Pulmonary artery endothelial cell (primary cell): ENCODE data around the gene ATP6V1G3. TPM values are rescaled to one million over a fixed set of nuclear protein-coding genes. Genes with fewer than 3 reads are reported as not detected.
"Not testable (repeated sequence)": the region's sequence is repeated elsewhere in the genome, so short reads cannot be mapped to it uniquely, and the experiment has no call there.

Experiments
- DNase-seq: peaks from one replicate; pipeline ENCODE4 v3.0.0-alpha.2; 2011; ENCODE audit warnings: low read depth, low spot score
- total RNA-seq: library from RNA; depleted of rRNA; stranded (reverse); fragments of >200 nt; gene quantifications from 2 replicates; pipeline ENCODE4 v1.2.3, GENCODE V29; 2014

The ATP6V1G3 gene, protein sequence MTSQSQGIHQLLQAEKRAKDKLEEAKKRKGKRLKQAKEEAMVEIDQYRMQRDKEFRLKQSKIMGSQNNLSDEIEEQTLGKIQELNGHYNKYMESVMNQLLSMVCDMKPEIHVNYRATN
- total RNA-seq: not detected in 2 replicates

GRCh38 chr1:198540580-198540979, at the start of gene ATP6V1G3:
Gene ATP6V1G3 (minus strand): TSS chr1:198540680. CDS start chr1:198540650, 30 bp downstream.
- DNase-seq: no peak

GRCh38 chr1:198588845-198589244, 48.4 kb upstream of the ATP6V1G3 start:
- DNase-seq: no peak

DNA sequence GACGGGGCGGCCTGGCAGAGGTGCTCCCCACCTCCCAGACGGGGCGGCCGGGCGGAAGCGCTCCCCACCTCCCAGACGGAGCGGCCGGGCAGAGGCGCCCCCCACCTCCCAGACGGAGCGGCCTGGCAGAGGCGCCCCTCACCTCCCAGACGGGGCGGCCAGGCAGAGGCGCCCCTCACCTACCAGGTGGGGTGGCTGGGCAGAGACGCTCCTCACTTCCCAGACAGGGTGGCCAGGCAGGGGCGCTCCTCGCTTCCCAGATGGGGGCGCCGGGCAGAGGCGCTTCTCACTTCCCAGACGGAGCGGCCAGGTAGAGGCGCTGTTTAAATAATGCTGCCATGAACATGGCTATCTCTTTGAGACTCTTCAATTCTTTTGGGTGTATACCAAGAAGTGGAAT, 43.7 kb upstream of the ATP6V1G3 start:
- no peak for DNase-seq

DNA sequence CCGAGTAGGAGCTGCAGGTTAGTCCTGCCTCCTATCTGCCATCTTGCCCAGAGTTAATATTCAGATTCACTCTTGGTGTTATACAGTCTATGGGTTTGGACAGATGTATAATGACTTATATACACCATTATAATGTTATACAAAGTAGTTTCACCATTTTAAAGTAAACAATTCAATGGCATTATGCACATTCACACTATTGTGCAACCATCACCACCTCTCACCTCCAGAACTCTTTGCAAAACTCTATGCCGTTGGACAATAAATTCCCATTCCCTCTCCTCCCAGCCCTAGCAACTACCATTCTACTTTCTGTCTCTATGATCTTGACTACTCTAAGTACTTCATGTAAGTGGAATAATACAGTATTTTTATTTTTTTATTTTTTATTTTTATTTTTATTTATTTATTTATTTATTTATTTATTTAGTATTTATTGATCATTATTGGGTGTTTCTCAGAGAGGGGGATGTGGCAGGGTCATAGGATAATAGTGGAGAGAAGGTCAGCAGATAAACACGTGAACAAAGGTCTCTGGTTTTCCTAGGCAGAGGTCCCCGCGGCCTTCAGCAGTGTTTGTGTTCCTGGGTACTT, 42.8 kb upstream of the ATP6V1G3 start:
- DNase-seq: not testable (repeated sequence)

- DNase-seq: no peak
Measured at GRCh38 chr1:198577444-198577843, 37.0 kb upstream of the ATP6V1G3 start.

GRCh38 chr1:198575798-198576641, 35.5 kb upstream of the ATP6V1G3 start:
- DNase-seq: no peak

- DNase-seq: no peak
Measured at GRCh38 chr1:198575292-198575691, 34.8 kb upstream of the ATP6V1G3 start.

- DNase-seq: no peak
Measured at GRCh38 chr1:198574325-198574724, 33.8 kb upstream of the ATP6V1G3 start.

GRCh38 chr1:198564716-198565115, 24.2 kb upstream of the ATP6V1G3 start:
- DNase-seq: no peak

- DNase-seq: no peak
Measured at GRCh38 chr1:198564157-198564556, 23.7 kb upstream of the ATP6V1G3 start.

DNA sequence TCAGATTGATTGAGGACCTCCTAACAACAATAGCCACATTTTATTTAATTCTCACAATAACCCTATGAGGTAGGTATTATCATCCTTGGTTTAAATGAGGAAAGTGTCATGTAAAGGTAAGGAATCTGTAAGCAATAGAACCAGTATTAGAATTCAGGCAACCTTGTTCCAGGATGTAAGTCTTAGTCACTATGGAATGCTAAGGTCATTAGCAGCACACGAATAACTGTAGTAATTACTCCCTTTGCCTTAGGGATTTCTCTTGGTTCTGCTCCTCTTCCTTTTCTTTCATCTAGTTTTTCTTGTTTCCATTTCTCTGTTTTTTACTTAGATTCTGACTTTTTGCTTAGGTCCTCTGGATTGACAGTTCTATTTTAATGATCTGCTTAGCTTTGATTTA, 23.1 kb upstream of the ATP6V1G3 start:
- DNase-seq: no peak

- DNase-seq: peak; percentile 37
Measured at GRCh38 chr1:198560161-198560560, 19.7 kb upstream of the ATP6V1G3 start.

- DNase-seq: no peak
Measured at GRCh38 chr1:198559362-198559761, 18.9 kb upstream of the ATP6V1G3 start.

DNA sequence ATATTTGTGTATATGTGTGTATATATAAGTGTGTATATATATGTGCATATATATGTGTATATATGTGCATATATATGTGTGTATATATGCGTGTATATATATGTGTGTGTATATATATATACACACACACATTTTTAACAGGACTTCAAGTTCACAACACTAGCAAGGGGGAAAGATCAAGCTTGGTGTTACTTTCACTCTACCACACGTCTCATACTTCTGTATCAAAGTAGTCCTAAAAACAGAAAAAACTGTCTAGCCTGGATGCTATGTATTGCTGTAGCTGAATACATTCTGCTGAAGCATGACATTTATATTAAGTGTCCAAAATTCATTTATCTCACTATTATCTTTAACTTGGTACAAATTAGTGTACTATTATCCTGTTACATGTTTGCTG, 17.9 kb upstream of the ATP6V1G3 start:
- no peak for DNase-seq

DNA sequence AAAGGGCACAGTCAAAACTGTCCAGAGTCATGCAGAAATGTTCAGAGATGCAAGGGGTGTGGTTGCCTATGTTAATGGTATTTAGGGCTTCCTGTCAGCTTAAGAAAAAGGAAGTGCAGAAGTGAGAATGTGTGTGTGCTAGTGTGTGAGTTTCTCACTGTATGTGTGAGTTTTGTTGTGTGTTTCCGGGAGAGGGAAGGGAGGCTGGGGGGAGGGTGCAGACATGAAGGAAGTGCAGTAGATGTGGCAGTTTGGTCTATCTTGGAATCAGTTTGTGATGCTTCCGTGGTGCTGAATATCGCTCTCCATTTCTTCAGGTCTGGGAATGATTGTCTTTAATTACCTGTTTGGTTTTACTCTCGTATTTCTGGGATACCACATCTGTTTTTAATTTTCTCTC, 16.5 kb upstream of the ATP6V1G3 start:
- DNase-seq: no peak

DNA sequence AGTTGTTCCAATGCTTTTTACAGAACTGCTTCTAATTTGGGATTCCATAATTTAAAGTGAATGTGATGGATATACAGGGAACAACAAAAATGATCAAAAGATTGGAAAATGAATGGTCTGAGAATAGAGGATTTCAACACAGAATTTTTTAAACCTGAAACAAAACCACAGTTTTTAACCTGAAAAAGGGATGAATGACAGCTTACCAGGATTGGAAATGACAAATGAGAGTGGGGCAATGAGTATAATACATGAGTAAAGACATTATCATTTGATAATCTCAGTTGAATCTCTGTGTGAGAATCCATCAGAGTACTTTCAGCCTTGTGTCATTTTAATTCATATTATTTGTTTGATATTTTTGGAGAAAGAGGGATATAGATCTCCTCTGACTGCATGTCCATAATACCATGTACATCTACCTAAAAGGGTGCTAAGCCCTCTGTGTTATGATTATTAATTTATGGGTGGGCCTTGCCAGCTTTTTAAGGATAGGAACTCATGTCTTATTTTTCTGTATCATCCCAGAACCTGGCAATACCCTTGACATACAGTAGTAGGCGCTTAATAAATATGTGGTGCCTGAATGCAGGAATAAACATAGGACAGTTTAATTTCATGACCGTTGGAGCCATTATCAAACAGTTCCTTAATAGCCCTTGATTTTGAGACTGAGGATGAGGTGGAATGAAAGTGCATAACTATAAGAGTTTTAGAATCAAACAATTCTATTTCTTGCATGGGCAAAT, 12.4 kb upstream of the ATP6V1G3 start:
- DNase-seq: no peak

DNA sequence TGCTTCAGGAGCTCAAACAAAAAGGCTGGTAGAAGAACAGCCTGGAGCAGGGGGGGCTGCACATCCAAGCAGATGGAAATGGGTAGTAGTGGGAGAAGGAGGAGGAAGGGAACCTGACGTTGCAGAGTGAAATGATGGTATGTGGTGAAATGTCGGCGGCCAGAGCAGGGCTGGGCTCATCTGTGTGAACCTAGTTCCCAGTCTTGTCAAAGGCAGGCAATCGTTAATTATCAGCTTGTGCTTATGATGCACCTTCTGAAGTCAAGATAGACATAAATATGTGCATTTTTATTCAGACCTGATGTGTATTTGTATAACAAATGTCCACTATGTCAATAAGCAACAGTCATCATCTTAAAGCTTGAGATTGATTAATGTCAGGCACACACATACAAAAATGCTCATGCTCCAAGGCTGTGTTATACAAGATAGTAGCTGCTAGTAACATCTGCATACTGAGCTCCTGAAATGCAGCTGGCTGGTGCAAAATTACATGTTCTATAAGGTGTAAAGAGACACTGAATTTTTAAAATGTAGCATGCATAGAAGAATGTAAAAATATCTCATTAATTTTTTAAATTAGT, 10.6 kb upstream of the ATP6V1G3 start:
- no peak for DNase-seq

DNA sequence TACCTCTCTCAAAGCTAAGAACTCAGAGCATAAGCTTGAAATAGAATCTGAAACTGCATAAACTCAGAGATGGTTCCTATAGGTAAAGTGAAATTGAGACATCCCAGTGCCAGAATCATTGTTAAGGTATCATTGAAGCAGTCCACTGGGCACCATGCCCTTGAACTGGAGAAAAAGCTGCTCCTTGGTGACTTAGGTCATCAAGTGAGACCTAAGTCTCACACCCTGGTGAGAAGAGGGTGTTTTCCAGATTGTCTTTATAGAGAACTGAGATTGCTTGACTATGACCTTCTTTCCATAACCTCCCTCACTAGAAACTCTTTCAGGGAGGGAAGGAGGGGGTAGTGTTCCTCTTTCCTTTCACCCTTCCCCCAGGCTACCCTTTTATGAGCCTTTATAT, 9.4 kb upstream of the ATP6V1G3 start:
- DNase-seq: no peak

DNA sequence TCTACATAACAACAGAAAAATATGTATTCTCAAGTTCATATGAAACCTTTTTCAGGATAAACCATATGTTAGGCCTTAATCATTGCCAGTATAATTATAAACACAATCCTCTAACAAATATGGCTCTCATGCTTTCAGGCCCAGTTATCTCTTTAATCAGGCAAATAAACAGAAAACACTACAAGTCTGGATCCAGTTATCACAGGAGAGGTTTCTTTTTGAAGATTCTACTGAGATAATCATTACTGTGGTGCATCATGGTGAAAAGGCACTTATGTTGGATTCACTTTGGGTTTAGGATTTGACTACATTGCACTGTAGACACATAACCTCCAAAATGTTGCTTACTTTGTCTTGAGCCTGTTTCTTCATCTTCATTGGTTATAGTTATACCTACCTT, 8.4 kb upstream of the ATP6V1G3 start:
- no peak for DNase-seq

DNA sequence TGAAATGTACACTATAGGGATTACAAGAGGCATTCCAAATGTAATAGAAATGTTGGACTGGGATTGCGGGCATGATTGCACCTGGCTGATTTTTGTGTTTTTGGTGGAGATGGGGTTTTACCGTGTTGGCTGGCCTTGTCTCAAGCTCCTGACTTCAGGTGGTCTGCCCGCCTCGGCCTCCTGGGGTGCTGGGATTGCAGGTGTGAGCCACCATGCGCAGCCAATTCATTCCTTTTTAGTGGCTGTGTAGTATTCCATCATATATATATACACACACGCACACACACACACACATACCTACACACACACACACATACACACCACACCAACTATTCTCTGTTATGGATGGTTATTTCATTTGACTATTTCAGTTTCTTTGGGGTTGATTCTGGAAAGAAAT, 4.7 kb upstream of the ATP6V1G3 start:
- DNase-seq: no peak

DNA sequence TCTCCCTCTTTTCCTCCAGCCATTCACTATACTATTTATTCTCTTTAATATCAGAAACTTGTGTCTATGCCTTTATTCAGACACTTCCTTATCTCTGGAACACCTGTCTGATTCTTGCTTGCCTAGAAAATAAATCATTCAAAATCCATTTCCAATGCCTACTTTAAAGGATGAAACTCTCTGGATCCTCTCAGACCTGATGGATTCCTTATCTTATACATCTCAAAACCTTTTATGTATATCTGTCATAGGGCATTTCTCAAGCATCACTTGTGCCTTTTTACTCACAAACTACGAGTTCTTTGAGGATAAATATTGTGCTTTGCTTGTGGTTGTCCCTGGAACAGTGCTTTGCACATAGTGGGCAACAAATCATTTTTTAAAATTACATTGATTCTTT, 3.8 kb upstream of the ATP6V1G3 start:
- no peak for DNase-seq
